Kidney epithelial cell (primary cell): ENCODE measurements around the gene OR2AG2. TPM values are rescaled to one million over a fixed set of nuclear protein-coding genes. Genes with fewer than 3 reads are reported as not detected.

Experiments
- DNase-seq: peaks from one replicate; pipeline ENCODE4 v3.0.0-alpha.2; 2010; ENCODE audit warnings: low read depth
- H3K27me3 ChIP-seq: 2 replicates; pipeline ENCODE4 v1.6.0; 2011; ENCODE audit warnings: low read length; ENCODE audit not compliant: control insufficient read depth, insufficient read depth
- H3K36me3 ChIP-seq: 2 replicates; pipeline ENCODE4 v1.5.1; 2011; ENCODE audit warnings: low read length; ENCODE audit not compliant: control insufficient read depth, insufficient read depth
- H3K4me3 ChIP-seq: 2 replicates; pipeline ENCODE4 v1.5.1; 2011; ENCODE audit warnings: low read depth, mild to moderate bottlenecking, control low read depth, low read length
- CTCF ChIP-seq: IDR thresholded peaks from 2 replicates; pipeline ENCODE4 v1.5.1; 2011; ENCODE audit warnings: mild to moderate bottlenecking, moderate library complexity, low read length, control low read depth, inconsistent platforms; ENCODE audit not compliant: insufficient read depth, poor library complexity, severe bottlenecking
- total RNA-seq: library from RNA; depleted of rRNA; stranded (reverse); fragments of >200 nt; gene quantifications from 2 replicates; pipeline ENCODE4 v1.2.3, GENCODE V29; 2015

OR2AG2 gene
- total RNA-seq, 1 donor from 2014 or later, result 0.04 TPM

- no peaks in the 10 kb centered on the region for H3K27me3 ChIP-seq
- no peaks in the 10 kb centered on the region for H3K36me3 ChIP-seq
- peak; percentile 82 for TF ChIP-seq CTCF
- H3K4me3 ChIP-seq, result no peak overlapping the region
- peak; percentile 43 for DNase-seq
Measured at GRCh38 chr11:6757373-6757967, 14.3 kb downstream of the OR2AG2 start.

GRCh38 chr11:6755953-6756347 lies 15.8 kb downstream of the OR2AG2 start:
- no peak for TF ChIP-seq CTCF
- no peak overlapping the region for H3K4me3 ChIP-seq

DNA sequence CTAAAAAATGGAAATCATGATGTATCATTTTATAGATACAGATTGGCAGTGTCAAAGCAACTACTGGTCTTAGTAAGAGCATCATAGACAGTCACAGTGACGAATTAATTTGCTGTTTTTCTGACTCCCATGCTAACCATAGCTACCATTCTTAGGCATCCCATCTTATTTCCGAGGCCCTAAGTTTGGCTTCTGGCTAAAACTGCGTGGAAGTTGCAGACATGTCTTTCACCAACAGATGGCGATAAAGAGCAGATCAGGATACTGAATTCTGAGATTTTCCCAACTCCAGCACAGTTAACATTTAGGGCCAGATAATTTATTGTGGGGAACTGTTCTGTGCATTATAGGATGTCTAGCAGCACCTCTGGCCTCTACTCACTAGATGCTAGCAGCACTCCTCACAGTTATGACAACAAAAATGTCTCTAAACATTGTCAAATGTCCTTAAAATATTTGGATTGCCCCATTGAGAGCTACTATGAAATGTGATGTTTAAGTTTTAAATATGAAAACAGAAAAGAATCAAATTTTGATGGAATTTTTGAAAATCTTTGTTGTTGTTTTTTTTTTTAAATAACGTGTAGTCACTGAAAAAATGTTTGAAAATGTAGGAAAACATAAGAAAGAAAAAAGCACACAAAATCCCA lies 16.3 kb downstream of the OR2AG2 start:
- peak; percentile 92 for TF ChIP-seq CTCF
- Histone ChIP-seq H3K36me3 (no peaks in the 10 kb centered on the region), H3K27me3 (no peaks in the 10 kb centered on the region), H3K4me3 (no peak overlapping the region)
- DNase-seq, result no peak

More at GRCh38 chr11:6755953-6756347, 15.8 kb downstream of the OR2AG2 start:
- DNase-seq, result no peak
- Histone ChIP-seq H3K36me3 (no peaks in the 10 kb centered on the region), H3K27me3 (no peaks in the 10 kb centered on the region)

GRCh38 chr11:6747097-6747668 lies 24.6 kb downstream of the OR2AG2 start:
- DNase-seq, result no peak
- Histone ChIP-seq H3K27me3 (no peaks in the 10 kb centered on the region), H3K36me3 (no peaks in the 10 kb centered on the region), H3K4me3 (no peak overlapping the region)
- TF ChIP-seq CTCF, result no peak

DNA sequence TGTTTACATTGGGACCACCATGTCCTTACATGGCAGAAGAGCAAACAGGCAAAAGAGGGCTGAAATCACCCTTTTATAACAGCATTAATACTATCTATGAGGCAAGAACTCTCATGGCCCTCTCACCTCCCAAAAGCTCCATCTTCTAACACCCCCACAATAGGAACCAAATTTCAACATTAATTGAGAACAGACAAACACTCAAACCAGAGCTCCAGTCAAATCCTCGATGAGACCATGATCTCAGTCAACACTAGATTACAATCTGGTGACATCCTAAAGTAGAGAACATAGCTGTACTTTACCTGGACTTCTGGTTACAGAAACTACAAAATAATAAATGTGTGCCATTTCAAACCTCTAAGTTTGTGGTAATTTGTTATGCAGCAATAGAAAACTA lies 25.1 kb downstream of the OR2AG2 start:
- H3K27me3 ChIP-seq, result no peaks in the 10 kb centered on the region
- DNase-seq, result no peak
- TF ChIP-seq CTCF, result no peak
- H3K4me3 ChIP-seq, result no peak overlapping the region
- H3K36me3 ChIP-seq, result no peaks in the 10 kb centered on the region

- Histone ChIP-seq H3K4me3 (no peak overlapping the region), H3K36me3 (no peaks in the 10 kb centered on the region), H3K27me3 (no peaks in the 10 kb centered on the region)
- no peak for DNase-seq
- TF ChIP-seq CTCF, result no peak
Measured at GRCh38 chr11:6746086-6746618, 25.6 kb downstream of the OR2AG2 start.
